ENCODE results near the gene UTY. TPM values are rescaled to one million over a fixed set of nuclear protein-coding genes. Genes with fewer than 3 reads are reported as not detected.
A peak's percentile ranks its signal among the peaks of the same experiment; 100 is the strongest.

The UTY gene
- total RNA-seq, 6 experiments from 2014 or later, result 10.0 TPM; not detected in 5

GRCh38 chrY:13381110-13381683 is 98.6 kb downstream of the UTY start:
- intact Hi-C loops (cut with DNase I), result no loop called here
- no peaks in the 10 kb centered on the region for H3K9me3 ChIP-seq
- no peak overlapping the region for H3K27ac ChIP-seq
- WGBS (ENCODE audit: insufficient coverage, low coverage, low lambda C conversion rate, missing lambda C conversion rate), result no CpG with 5 or more reads among the region's 7 CpGs
- no peak for DNase-seq
- H3K36me3 ChIP-seq, result no peaks in the 10 kb centered on the region
- H3K27me3 ChIP-seq, result no peaks in the 10 kb centered on the region
- no peaks in the 10 kb centered on the region for H3K4me1 ChIP-seq
- no peak for ATAC-seq
- no peak for TF ChIP-seq POLR2A (IDR thresholded peaks at IDR 0.05)
- TF ChIP-seq CTCF (IDR thresholded peaks at IDR 0.05), result no peak
- H3K4me3 ChIP-seq, result no peak overlapping the region

GRCh38 chrY:13370868-13371800 is 108.7 kb downstream of the UTY start:
- WGBS (ENCODE audit: insufficient coverage, low coverage, low lambda C conversion rate, missing lambda C conversion rate), result no CpG with 5 or more reads among the region's 6 CpGs
- no peaks in the 10 kb centered on the region for H3K27me3 ChIP-seq
- H3K9me3 ChIP-seq, result no peaks in the 10 kb centered on the region
- H3K27ac ChIP-seq, result no peak overlapping the region
- no peak overlapping the region for H3K4me3 ChIP-seq
- intact Hi-C loops (cut with DNase I), result no loop called here
- H3K4me1 ChIP-seq, result no peaks in the 10 kb centered on the region
- DNase-seq (no peak), ATAC-seq (peak in 1 of 4 donors; percentile 74)
- TF ChIP-seq POLR2A (IDR thresholded peaks at IDR 0.05) (no peak), CTCF (IDR thresholded peaks at IDR 0.05) (no peak)
- H3K36me3 ChIP-seq, result no peaks in the 10 kb centered on the region

GRCh38 chrY:13370245-13370644 is 109.6 kb downstream of the UTY start:
- TF ChIP-seq POLR2A (IDR thresholded peaks at IDR 0.05) (no peak), CTCF (IDR thresholded peaks at IDR 0.05) (no peak)
- ATAC-seq, result no peak
- intact Hi-C loops (cut with DNase I), result no loop called here
- no peaks in the 10 kb centered on the region for H3K36me3 ChIP-seq
- H3K27me3 ChIP-seq, result no peaks in the 10 kb centered on the region
- H3K27ac ChIP-seq, result no peak overlapping the region
- H3K4me1 ChIP-seq, result no peaks in the 10 kb centered on the region
- no peak for DNase-seq
- no peaks in the 10 kb centered on the region for H3K9me3 ChIP-seq
- H3K4me3 ChIP-seq, result no peak overlapping the region

GRCh38 chrY:13368513-13368845 is 111.4 kb downstream of the UTY start:
- no peaks in the 10 kb centered on the region for H3K27me3 ChIP-seq
- intact Hi-C loops (cut with DNase I), result no loop called here
- no peaks in the 10 kb centered on the region for H3K36me3 ChIP-seq
- DNase-seq (no peak), ATAC-seq (peak in 1 of 4 donors; percentile 42)
- no peak overlapping the region for H3K4me3 ChIP-seq
- no peaks in the 10 kb centered on the region for H3K4me1 ChIP-seq
- no peak overlapping the region for H3K27ac ChIP-seq
- no peaks in the 10 kb centered on the region for H3K9me3 ChIP-seq
- TF ChIP-seq POLR2A (IDR thresholded peaks at IDR 0.05), result no peak
- TF ChIP-seq CTCF (IDR thresholded peaks at IDR 0.05), result no peak
- WGBS (ENCODE audit: insufficient coverage, low coverage, low lambda C conversion rate, missing lambda C conversion rate), result no CpG with 5 or more reads among the region's 4 CpGs

Measured in right lobe of liver (tissue), 6 donors.